Body of pancreas (tissue), 4 donors: ENCODE measurements around the gene HESX1.

Experiments used
- CTCF ChIP-seq, 7 experiments: fragments of 450-650 bp in 4 of 7; fragments of 200-600 bp in 3 of 7; sonication (generic) in 3 of 7; IDR thresholded peaks; one replicate each; pipeline ENCODE4 v1.5.1; 2016 to 2019; ENCODE audit warnings: antibody characterized with exemption in 7 of 7
- POLR2A ChIP-seq, 3 donors: fragments of 450-650 bp; IDR thresholded peaks; one replicate each; pipeline ENCODE4 v1.6.1; 2016; ENCODE audit warnings: antibody characterized with exemption in 3 of 3, mild to moderate bottlenecking in 2 of 3

DNA sequence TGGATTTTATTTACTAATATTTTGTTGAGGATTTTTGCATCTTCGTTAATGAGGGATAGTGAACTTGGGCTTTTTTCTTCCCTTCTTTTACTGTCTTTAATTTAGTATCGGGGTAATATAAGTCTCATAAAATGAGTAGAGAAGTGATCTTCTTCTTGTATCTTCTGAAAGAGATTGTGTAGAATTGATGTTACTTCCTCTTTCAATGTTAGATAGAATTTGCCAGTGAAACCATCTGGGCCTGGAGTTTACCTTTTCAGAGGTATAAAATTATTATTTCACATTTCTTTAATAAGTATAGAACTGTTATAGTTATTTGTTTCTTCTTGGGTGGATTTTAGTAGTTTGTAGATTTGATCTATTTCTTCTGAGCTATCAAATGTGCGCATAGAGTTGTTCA is 7.8 kb downstream of the HESX1 start:
- TF ChIP-seq POLR2A (IDR thresholded peaks at IDR 0.05) (no peak), CTCF (IDR thresholded peaks at IDR 0.05) (no peak)
